IMR-90 (cell line): ENCODE data around the gene POLR1G. TPM values are rescaled to one million over a fixed set of nuclear protein-coding genes. Genes with fewer than 3 reads are reported as not detected.

Experiments used
- ATAC-seq: fragments of 200-7000 bp; cut with Tn5 transposase; 2 replicates; pipeline ENCODE4 v1.9.1; 2020; ENCODE audit warnings: low read depth, mild to moderate bottlenecking, moderate library complexity
- Bru-seq: library from RNA; stranded (reverse); fragments of 400-500 nt; gene quantifications from one replicate; lab custom pipeline; 2021; lab: Mats Ljungman, UMichigan
- BruChase-seq, 2 experiments: library from RNA; stranded (reverse); fragments of 400-500 nt; gene quantifications; one replicate each; lab custom pipeline; 2021; lab: Mats Ljungman, UMichigan
- BruUV-seq: library from RNA; stranded (reverse); fragments of 400-500 nt; replicated peaks from 2 replicates; lab custom pipeline; 2021; lab: Mats Ljungman, UMichigan
- CTCF ChIA-PET: fragments of 300-600 bp; formaldehyde crosslinking; extraction: SDS; loops from one replicate; lab custom pipeline; 2021; ENCODE audit warnings: antibody characterized with exemption; lab: Yijun Ruan, JAX
- POLR2A ChIA-PET: fragments of 300-600 bp; sonication (Branson Sonifier 250); formaldehyde crosslinking; loops from one replicate; lab custom pipeline; 2022; ENCODE audit warnings: antibody characterized with exemption; ENCODE audit not compliant: unreplicated experiment; lab: Charles Lee
- DNase-seq: peaks from one replicate; pipeline ENCODE4 v3.0.0; 2013
- H2AFZ ChIP-seq: replicated peaks from 2 replicates; pipeline ENCODE3; 2013; ENCODE audit warnings: low read length, mild to moderate bottlenecking; ENCODE audit not compliant: poor library complexity
- H2AK5ac ChIP-seq: 2 replicates; pipeline ENCODE4 v1.6.1; 2013; ENCODE audit warnings: low read depth, low read length, inconsistent platforms
- H2AK9ac ChIP-seq: replicated peaks from 2 replicates; pipeline ENCODE3; 2013; ENCODE audit warnings: mild to moderate bottlenecking, low read depth, low read length, moderate library complexity; ENCODE audit not compliant: poor library complexity
- H2BK120ac ChIP-seq: 2 replicates; pipeline ENCODE4 v1.6.1; 2013; ENCODE audit warnings: low read depth, low read length, inconsistent platforms
- H2BK15ac ChIP-seq: 3 replicates; pipeline ENCODE4 v1.6.1; 2013; ENCODE audit warnings: low read depth, low read length, inconsistent platforms
- H2BK20ac ChIP-seq: 2 replicates; pipeline ENCODE4 v1.6.1; 2013; ENCODE audit warnings: low read depth, mild to moderate bottlenecking, inconsistent platforms, low read length, moderate library complexity
- H2BK5ac ChIP-seq: 2 replicates; pipeline ENCODE4 v1.6.1; 2013; ENCODE audit warnings: mild to moderate bottlenecking, low read depth, low read length, inconsistent platforms; ENCODE audit not compliant: poor library complexity, severe bottlenecking
- H3K14ac ChIP-seq: replicated peaks from 2 replicates; pipeline ENCODE4 v1.6.1; 2013; ENCODE audit warnings: low read depth, low read length, inconsistent platforms
- H3K18ac ChIP-seq: 2 replicates; pipeline ENCODE4 v1.6.1; 2013; ENCODE audit warnings: low read depth, low read length, control low read depth
- H3K23ac ChIP-seq: 2 replicates; pipeline ENCODE4 v1.6.1; 2013; ENCODE audit warnings: low read depth, low read length, inconsistent platforms
- H3K27ac ChIP-seq: 2 replicates; pipeline ENCODE4 v1.5.1; 2013; ENCODE audit warnings: mild to moderate bottlenecking, control low read depth, low read length; ENCODE audit not compliant: insufficient read depth
- H3K27me3 ChIP-seq: 2 replicates; pipeline ENCODE4 v1.6.1; 2013; ENCODE audit warnings: low read length; ENCODE audit not compliant: control insufficient read depth, insufficient read depth
- H3K36me3 ChIP-seq: 2 replicates; pipeline ENCODE4 v1.6.1; 2013; ENCODE audit warnings: low read length, mixed read lengths; ENCODE audit not compliant: control insufficient read depth, insufficient read depth
- H3K4ac ChIP-seq: 2 replicates; pipeline ENCODE4 v1.6.1; 2013; ENCODE audit warnings: low read depth, low read length, inconsistent platforms
- H3K4me1 ChIP-seq: 2 replicates; pipeline ENCODE4 v1.6.1; 2013; ENCODE audit warnings: low read length, mixed read lengths; ENCODE audit not compliant: control insufficient read depth, insufficient read depth
- H3K4me2 ChIP-seq: 2 replicates; pipeline ENCODE4 v1.6.1; 2013; ENCODE audit warnings: low read depth, mild to moderate bottlenecking, control low read depth, low read length, moderate library complexity
- H3K4me3 ChIP-seq: 2 replicates; pipeline ENCODE4 v1.5.1; 2013; ENCODE audit warnings: low read depth, mild to moderate bottlenecking, control low read depth, low read length, moderate library complexity; ENCODE audit not compliant: insufficient read depth
- H3K56ac ChIP-seq: 2 replicates; pipeline ENCODE4 v1.6.1; 2013; ENCODE audit warnings: low read length, inconsistent platforms; ENCODE audit not compliant: insufficient read depth; ENCODE audit errors: extremely low read depth
- H3K79me1 ChIP-seq, 2 experiments: 2 replicates each; pipeline ENCODE4 v1.6.1; 2013; ENCODE audit warnings: low read length in 2 of 2, inconsistent platforms in 1 of 2, low read depth in 1 of 2
- H3K9ac ChIP-seq: 2 replicates; pipeline ENCODE4 v1.6.1; 2013; ENCODE audit warnings: low read depth, low read length, control low read depth
- H3K9me1 ChIP-seq: 2 replicates; pipeline ENCODE4 v1.6.1; 2013; ENCODE audit warnings: low read length, inconsistent platforms; ENCODE audit not compliant: insufficient read depth
- H3K9me3 ChIP-seq: 2 replicates; pipeline ENCODE4 v1.6.1; 2013; ENCODE audit warnings: low read length; ENCODE audit not compliant: control insufficient read depth, insufficient read depth
- H4K20me1 ChIP-seq: 2 replicates; pipeline ENCODE4 v1.6.1; 2013; ENCODE audit warnings: low read length, inconsistent platforms; ENCODE audit not compliant: insufficient read depth
- H4K5ac ChIP-seq: 2 replicates; pipeline ENCODE4 v1.6.1; 2013; ENCODE audit warnings: mild to moderate bottlenecking, low read depth, low read length, control low read depth
- H4K8ac ChIP-seq, 2 experiments: 2 replicates each; pipeline ENCODE4 v1.6.1; 2013; ENCODE audit warnings: low read depth in 2 of 2, low read length in 2 of 2, control low read depth in 1 of 2, inconsistent platforms in 1 of 2
- H4K91ac ChIP-seq: 2 replicates; pipeline ENCODE4 v1.6.1; 2013; ENCODE audit warnings: low read depth, low read length, inconsistent platforms; ENCODE audit not compliant: insufficient read depth
- BHLHE40 ChIP-seq: fragments of 150-350 bp; IDR thresholded peaks from 2 replicates; pipeline ENCODE4 v1.6.1; 2016; ENCODE audit warnings: mild to moderate bottlenecking, low read depth, low read length
- CEBPB ChIP-seq: IDR thresholded peaks from 2 replicates; pipeline ENCODE4 v1.6.1; 2012; ENCODE audit warnings: low read depth, low read length, improper control_type of control experiment
- ELK1 ChIP-seq: fragments of 150-350 bp; IDR thresholded peaks from 2 replicates; pipeline ENCODE4 v1.6.1; 2016; ENCODE audit warnings: low read depth, mild to moderate bottlenecking, low read length, moderate library complexity, borderline replicate concordance
- FOS ChIP-seq: fragments of 150-350 bp; IDR thresholded peaks from 2 replicates; pipeline ENCODE4 v1.6.1; 2016; ENCODE audit warnings: low read depth, low read length
- MAFK ChIP-seq: IDR thresholded peaks from 2 replicates; pipeline ENCODE4 v1.6.1; 2012; ENCODE audit warnings: low read depth, low read length, improper control_type of control experiment
- NFE2L2 ChIP-seq: fragments of 150-350 bp; IDR thresholded peaks from 2 replicates; pipeline ENCODE4 v1.6.1; 2016; ENCODE audit warnings: low read depth, mild to moderate bottlenecking, low read length
- POLR2A ChIP-seq: IDR thresholded peaks from 2 replicates; pipeline ENCODE4 v1.6.1; 2012; ENCODE audit warnings: mild to moderate bottlenecking, low read depth, low read length
- RFX5 ChIP-seq: IDR thresholded peaks from 2 replicates; pipeline ENCODE4 v1.8.0; 2012; ENCODE audit warnings: low read depth, mild to moderate bottlenecking, low read length, moderate library complexity
- SMC3 ChIP-seq: fragments of 150-350 bp; IDR thresholded peaks from 2 replicates; pipeline ENCODE4 v1.6.1; 2016; ENCODE audit warnings: low read depth, mild to moderate bottlenecking, antibody characterized with exemption, low read length, moderate library complexity
- USF2 ChIP-seq: fragments of 150-350 bp; IDR thresholded peaks from 2 replicates; pipeline ENCODE4 v1.6.1; 2017; ENCODE audit warnings: mild to moderate bottlenecking, antibody characterized with exemption, low read length, low read depth
- WGBS, 2 experiments: methylation state at CpG; one replicate each; pipeline versions ENCODE4 v1.1.5 to v1.1.7; 2013; ENCODE audit warnings: missing lambda C conversion rate in 2 of 2; ENCODE audit not compliant: insufficient read length in 1 of 2; ENCODE audit errors: extremely low coverage in 2 of 2; 5-methylcytosine and 5-hydroxymethylcytosine counted together
- dilution Hi-C: fragments of 300-500 bp; cut with HindIII; formaldehyde crosslinking; loops from one replicate; pipeline ENCODE4 v1.14.3; 2018; ENCODE audit warnings: low sequenced_read_pairs; ENCODE audit not compliant: unreplicated experiment
- in situ Hi-C: fragments of 300-500 bp; cut with MboI; formaldehyde crosslinking; loops from 3 replicates; pipeline ENCODE4 v1.14.3; 2019; ENCODE audit warnings: low sequenced_read_pairs, inconsistent platforms, mixed read lengths
- intact Hi-C: fragments of 100-400 bp; cut with micrococcal nuclease; formaldehyde crosslinking; loops from 2 replicates; pipeline ENCODE4 v1.10.0; 2022
- long read RNA-seq: library from polyadenylated mRNA; unstranded; transcript quantifications from one replicate; pipeline ENCODE4 v2.0.0, GENCODE V29; 2021; ENCODE audit not compliant: unreplicated experiment
- polyA plus RNA-seq, 3 experiments: library from polyadenylated mRNA; depleted of rRNA; stranded (reverse); fragments of >200 nt; gene quantifications; 2 replicates each; pipeline ENCODE4 v1.2.3, GENCODE V29; 2012; ENCODE audit warnings: low replicate concordance in 1 of 3
- total RNA-seq: library from RNA; depleted of rRNA; stranded (reverse); fragments of >200 nt; gene quantifications from 2 replicates; pipeline ENCODE4 v1.2.3, GENCODE V29; 2012; rRNA removed
- TF ChIP-seq, protein P1 (sequence below): conservative IDR thresholded peaks from 2 replicates; pipeline ENCODE4 v1.5.1; 2012; ENCODE audit warnings: mild to moderate bottlenecking, low read depth, low read length, improper control_type of control experiment

POLR1G gene
- 10.3 and 12.5 TPM in 2 replicates for total RNA-seq
- 8.0 and 8.8 TPM in 2 replicates for polyA plus RNA-seq (2012; rRNA removed)
- polyA plus RNA-seq (2012; cell fraction: cytosol; rRNA removed): 3.3 and 3.9 TPM in 2 replicates
- polyA plus RNA-seq (2012; cell fraction: nucleus; rRNA removed; ENCODE audit: low replicate concordance): 2.0 and 2.1 TPM in 2 replicates
- Bru-seq, nascent RNA: percentile 48 among the genes with signal in this experiment
- BruChase-seq, experiment 1, labeled RNA remaining after a 6-hour chase: percentile 46 among the genes with signal in this experiment
- percentile 64 among the genes with signal in this experiment for BruChase-seq, experiment 2, labeled RNA remaining after a 2-hour chase
- long read RNA-seq, partial matches to known transcripts: 0 of 9 reads
- long read RNA-seq, other reads (novel, unspliced or antisense): 4 of 9 reads

DNA sequence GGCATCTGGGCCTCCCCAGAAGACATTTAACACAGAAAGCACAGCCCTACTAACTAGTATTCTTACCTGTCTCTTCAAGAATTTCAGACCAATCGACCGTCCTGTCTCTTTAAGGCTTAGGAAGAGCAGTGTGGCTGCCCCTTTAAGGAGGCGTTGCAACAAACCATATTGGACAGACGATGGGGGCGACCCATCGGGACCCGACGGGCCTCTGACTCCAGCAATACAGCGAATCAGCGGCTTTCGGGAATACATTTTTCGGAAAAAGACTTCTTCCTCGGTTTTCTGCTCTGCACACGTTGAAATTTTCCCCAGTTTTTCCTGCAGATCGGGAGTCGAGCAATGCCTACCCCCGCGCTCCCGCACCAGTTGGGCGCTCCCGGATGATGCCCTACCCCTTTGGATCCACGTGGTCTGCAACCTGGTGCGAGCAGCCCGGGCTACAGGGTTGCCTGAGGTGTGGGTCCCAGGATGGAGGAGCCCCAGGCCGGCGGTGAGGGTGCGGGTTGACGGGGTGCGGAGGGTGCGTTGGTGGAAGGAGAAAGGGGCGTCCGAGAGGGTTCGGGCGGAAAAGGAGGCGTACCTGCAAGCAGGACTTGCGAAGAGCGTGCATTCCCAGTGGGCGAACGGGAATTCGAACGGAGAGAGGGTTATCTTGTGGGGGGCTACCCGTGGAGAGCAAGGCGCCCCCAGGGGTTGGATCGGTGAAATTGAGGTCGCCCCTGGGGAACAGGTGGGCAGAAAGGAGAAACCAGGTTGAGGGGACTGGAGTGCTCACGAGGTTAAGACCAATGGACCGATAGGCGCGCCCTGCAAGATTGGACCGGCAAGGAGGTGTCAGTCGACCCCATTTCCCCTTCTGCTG, at the start of gene POLR1G:
POLR1G (plus strand) TSS at position 419 of the 865 bp plus-strand sequence; CDS start at position 472, 53 bp downstream.
- ChIA-PET CTCF (no interaction called here), POLR2A (no interaction called here)
- peak within 1 kb of the TSS; percentile 94 for H3K23ac ChIP-seq
- TF ChIP-seq NFE2L2 (no peak), BHLHE40 (peak; percentile 98), USF2 (peak; percentile 62; the same call in 1 of the 2 replicates), RFX5 (no peak), ELK1 (no peak), CEBPB (no peak), SMC3 (no peak), MAFK (no peak), POLR2A (peak; percentile 56; the same call in 1 of the 2 replicates), FOS (no peak)
- TF ChIP-seq, protein P1, sequence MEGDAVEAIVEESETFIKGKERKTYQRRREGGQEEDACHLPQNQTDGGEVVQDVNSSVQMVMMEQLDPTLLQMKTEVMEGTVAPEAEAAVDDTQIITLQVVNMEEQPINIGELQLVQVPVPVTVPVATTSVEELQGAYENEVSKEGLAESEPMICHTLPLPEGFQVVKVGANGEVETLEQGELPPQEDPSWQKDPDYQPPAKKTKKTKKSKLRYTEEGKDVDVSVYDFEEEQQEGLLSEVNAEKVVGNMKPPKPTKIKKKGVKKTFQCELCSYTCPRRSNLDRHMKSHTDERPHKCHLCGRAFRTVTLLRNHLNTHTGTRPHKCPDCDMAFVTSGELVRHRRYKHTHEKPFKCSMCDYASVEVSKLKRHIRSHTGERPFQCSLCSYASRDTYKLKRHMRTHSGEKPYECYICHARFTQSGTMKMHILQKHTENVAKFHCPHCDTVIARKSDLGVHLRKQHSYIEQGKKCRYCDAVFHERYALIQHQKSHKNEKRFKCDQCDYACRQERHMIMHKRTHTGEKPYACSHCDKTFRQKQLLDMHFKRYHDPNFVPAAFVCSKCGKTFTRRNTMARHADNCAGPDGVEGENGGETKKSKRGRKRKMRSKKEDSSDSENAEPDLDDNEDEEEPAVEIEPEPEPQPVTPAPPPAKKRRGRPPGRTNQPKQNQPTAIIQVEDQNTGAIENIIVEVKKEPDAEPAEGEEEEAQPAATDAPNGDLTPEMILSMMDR: no peak

More for the DNA sequence above, at the start of gene POLR1G:
- BruUV-seq: no TSS peak
- peak within 1 kb of the TSS; percentile 96 for H3K4ac ChIP-seq
- ATAC-seq (peak; percentile 74), DNase-seq (peak; percentile 75)
- in situ Hi-C loops (no loop called here), dilution Hi-C loops (no loop called here), intact Hi-C loops (no loop called here)
- H3K14ac ChIP-seq: peak within 1 kb of the TSS; percentile 96
- 0% methylated on average over 39 of the region's 51 CpGs; no CpG with 5 or more reads in 1 of the 2 experiments for WGBS, 2 experiments
- peak within 1 kb of the TSS; percentile 91 for H2BK5ac ChIP-seq
- peak within 1 kb of the TSS; percentile 89 for H3K27ac ChIP-seq
- H4K8ac ChIP-seq: peak within 1 kb of the TSS; percentile 16 to 99
- peak within 1 kb of the TSS; percentile 82 for H3K4me2 ChIP-seq
- H2AFZ ChIP-seq: peak within 1 kb of the TSS; percentile 92
- H3K56ac ChIP-seq: peak within 1 kb of the TSS; percentile 98
- H3K4me1 ChIP-seq: peaks cover 5% of the 10 kb centered on the region
- peak within 1 kb of the TSS; percentile 96 for H4K91ac ChIP-seq
- H3K27me3 ChIP-seq: no peaks in the 10 kb centered on the region
- H3K79me1 ChIP-seq: peaks cover 10 to 61% of the 10 kb centered on the region in 2 experiments; a peak in 3 of 4 replicates
- peak within 1 kb of the TSS; percentile 81 for H3K9ac ChIP-seq
- peaks cover 3% of the 10 kb centered on the region; the same call in 1 of the 2 replicates for H3K9me1 ChIP-seq
- H3K9me3 ChIP-seq: no peaks in the 10 kb centered on the region
- peak within 1 kb of the TSS; percentile 58 for H4K5ac ChIP-seq
- H2AK5ac ChIP-seq: peak within 1 kb of the TSS; percentile 78
- no peaks in the 10 kb centered on the region; the same call in 1 of the 2 replicates for H4K20me1 ChIP-seq
- H2AK9ac ChIP-seq: peak within 1 kb of the TSS; percentile 92
- peak within 1 kb of the TSS; percentile 89 for H3K4me3 ChIP-seq
- H2BK120ac ChIP-seq: peak within 1 kb of the TSS; percentile 97
- peak within 1 kb of the TSS; percentile 98; the same call in 2 of the 3 replicates for H2BK15ac ChIP-seq
- peak within 1 kb of the TSS; percentile 83 for H3K18ac ChIP-seq
- H2BK20ac ChIP-seq: peak within 1 kb of the TSS; percentile 92
- H3K36me3 ChIP-seq: peaks cover 2% of the 10 kb centered on the region
